Ecto neural progenitor cell (in vitro differentiated cells): Measurements from ENCODE around the gene KDELR1.

Experiments used
- DNase-seq: peaks from one replicate; pipeline ENCODE4 v3.0.0-alpha.2; 2018; ENCODE audit warnings: low spot score

The KDELR1 gene

GRCh38 chr19:48371367-48371766 is 20.0 kb downstream of the KDELR1 start:
- no peak for DNase-seq

- no peak for DNase-seq
Observed at GRCh38 chr19:48370955-48371354, 20.4 kb downstream of the KDELR1 start.

GRCh38 chr19:48368936-48369335 is 22.4 kb downstream of the KDELR1 start:
- no peak for DNase-seq

GRCh38 chr19:48367855-48368254 is 23.5 kb downstream of the KDELR1 start:
- no peak for DNase-seq

DNA sequence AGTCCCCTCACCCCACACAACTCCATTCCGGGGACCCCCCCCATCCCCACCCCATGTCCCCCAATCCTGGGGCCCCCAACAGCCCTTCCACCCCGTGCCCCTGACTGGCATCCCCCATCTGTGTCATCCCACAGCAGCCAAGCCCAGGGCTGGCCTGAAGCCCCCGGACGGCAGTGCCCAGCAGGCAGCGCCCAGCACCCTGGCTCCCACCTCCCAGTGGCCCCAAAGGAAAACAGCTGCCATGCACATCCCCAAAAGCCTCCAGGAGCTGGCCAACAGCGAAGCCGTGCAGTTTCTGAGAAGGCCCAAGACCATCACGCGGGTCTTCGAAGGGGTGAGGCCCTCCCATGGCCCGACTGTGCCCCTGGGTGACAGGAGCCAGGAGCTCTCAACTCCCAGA is 25.7 kb downstream of the KDELR1 start:
- DNase-seq = no peak

- DNase-seq = no peak
Observed at GRCh38 chr19:48364598-48365348, 26.6 kb downstream of the KDELR1 start.

DNA sequence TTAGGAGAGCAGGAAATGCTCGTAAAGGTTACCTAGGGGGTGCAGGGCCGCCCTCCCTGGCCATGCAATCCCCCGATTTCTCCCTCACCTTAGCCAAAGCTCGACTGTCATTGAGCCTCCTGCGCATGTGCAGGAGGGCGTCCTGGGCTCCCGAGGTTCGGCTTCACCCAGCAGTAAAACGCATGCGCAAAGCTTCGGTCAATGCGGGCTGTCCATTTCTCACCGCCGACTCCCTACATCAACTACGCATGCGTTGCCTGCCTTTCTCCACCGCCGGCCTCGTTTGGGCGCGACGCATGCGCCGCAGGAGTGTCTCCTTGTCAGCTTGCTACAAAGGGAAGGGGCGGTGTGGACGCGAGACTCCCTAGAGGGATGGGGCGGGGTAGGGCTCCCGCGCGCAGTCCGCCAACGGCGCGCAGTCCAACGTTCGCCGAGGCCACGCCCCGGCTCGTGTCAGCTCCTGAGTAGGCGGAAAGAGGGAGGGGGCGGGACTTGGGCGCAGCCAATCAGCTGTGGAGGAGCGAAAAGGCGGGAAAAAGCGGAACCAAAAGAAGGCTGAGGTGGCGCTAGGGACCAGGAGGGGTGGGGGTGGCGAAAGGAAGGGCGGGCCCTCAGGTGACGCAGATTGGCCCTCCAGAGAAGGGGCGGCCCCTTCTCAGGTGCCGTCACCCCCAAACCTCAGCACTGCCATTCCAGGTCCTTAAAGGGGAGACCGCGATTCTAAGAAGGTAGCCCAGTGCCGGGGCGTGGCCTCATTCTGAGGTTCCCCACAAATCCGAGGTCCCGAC is 27.3 kb downstream of the KDELR1 start, which contains the start of the genes SYNGR4 and TMEM143:
SYNGR4 (plus strand) TSS at position 558 of the 788 bp plus-strand sequence. CDS start 1,476 bp downstream, outside the sequence.
TMEM143 (minus strand) TSS at position 131 of the 788 bp plus-strand sequence; CDS start at position 111, 20 bp downstream.
- peak; percentile 99 for DNase-seq

GRCh38 chr19:48363500-48363809 is 27.9 kb downstream of the KDELR1 start:
- no peak for DNase-seq

- peak; percentile 96 for DNase-seq
Observed at GRCh38 chr19:48362716-48363499, 28.4 kb downstream of the KDELR1 start.

- DNase-seq = no peak
Observed at GRCh38 chr19:48361912-48362311, 29.4 kb downstream of the KDELR1 start.

DNA sequence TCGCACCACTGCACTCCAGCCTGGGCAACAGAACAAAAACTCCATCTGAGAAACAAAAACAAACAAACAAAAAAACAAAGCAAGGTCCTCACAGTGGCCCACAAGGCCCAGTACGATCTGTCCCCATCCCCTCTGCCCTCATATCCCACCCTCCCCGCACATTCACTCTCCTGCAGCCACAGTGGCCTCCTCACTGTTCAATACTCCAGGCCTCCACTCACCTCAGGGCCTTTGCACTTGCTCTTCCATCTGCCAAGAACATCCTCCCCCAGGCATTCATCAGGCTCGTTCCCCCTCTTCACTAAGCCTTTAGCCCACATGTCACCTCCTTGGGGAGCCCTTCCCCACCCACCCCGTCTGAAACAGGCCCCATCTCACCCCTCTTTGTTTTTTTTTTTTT is 32.2 kb downstream of the KDELR1 start:
- no peak for DNase-seq

GRCh38 chr19:48355365-48355954 is 35.9 kb downstream of the KDELR1 start:
- DNase-seq = no peak

GRCh38 chr19:48354332-48354992 is 36.9 kb downstream of the KDELR1 start:
- no peak for DNase-seq

- DNase-seq = no peak
Observed at GRCh38 chr19:48353677-48354076, 37.7 kb downstream of the KDELR1 start.

- DNase-seq = peak; percentile 88
Observed at GRCh38 chr19:48351341-48351752, 40.0 kb downstream of the KDELR1 start.

DNA sequence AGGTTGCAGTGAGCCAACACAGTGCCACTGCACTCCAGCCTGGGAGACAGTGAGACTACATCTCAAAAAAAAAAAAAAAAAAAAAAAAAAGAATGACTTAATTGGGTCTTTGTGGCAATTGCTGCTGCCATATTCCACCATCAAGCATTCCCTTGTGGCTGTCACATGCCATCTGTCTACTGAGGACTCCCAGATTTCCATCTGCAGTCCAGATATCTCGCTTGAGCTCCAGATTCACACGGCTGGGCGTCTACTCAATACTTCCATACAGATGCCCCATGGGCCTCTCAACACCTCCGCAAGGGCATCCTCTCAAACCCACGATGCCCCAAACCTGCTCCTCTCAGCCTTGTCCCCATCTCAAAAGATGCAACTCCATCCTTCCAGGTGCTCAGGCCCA is 40.5 kb downstream of the KDELR1 start:
- no peak for DNase-seq

DNA sequence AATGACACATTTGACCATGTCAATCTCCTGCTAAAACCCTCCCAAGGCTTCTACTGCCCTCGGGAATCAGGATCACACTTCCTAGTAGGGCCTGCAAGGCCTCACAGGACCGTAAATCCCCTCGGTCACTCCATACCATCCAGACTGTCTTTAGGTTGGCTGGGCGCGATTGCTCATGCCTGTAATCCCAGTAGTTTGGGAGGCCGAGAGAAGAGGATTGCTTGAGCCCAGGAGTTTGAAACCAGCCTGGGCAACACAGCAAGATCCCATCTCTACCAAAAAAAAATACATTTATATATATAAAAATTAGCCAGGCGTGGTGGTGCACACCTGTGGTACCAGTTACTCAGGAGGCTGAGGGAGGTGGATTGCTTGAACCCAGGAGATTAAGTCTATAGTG is 42.6 kb downstream of the KDELR1 start:
- DNase-seq = no peak

DNA sequence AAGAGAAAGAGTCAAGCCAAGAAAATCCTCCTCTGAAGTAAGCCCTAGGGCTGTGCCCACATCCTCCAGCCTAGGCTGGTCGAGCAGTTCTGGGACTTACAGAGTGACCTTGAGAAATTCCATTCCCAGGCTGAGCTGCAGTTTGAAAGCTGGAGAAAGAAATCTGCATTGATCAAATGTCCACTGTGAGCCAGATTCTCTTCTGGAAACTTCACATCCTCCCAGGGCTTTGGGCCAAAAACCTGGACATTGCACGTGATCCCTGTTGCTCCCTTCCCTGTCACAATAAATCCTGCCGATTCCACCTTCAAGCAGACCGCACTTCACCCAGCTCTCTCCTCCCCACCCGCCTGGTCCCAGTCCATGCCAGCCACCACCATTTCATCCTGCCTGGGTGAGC is 43.3 kb downstream of the KDELR1 start:
- DNase-seq = no peak

DNA sequence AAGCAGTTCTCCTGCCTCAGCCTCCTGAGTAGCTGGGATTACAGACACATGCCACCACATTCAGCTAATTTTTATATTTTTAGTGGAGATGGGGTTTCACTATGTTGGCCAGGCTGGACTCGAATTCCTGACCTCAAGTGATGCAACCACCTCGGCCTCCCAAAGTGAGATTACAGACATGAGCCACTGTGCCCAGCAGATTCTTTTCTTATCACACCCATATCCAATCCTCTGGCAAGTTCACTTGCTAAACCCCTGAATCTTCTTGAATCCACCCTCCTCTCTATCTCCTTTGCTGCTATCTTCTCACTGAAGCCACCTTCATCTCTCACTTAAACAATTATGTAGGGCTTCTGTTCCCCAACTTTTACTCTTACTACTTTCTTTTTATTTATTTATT is 45.2 kb downstream of the KDELR1 start:
- DNase-seq = no peak

DNA sequence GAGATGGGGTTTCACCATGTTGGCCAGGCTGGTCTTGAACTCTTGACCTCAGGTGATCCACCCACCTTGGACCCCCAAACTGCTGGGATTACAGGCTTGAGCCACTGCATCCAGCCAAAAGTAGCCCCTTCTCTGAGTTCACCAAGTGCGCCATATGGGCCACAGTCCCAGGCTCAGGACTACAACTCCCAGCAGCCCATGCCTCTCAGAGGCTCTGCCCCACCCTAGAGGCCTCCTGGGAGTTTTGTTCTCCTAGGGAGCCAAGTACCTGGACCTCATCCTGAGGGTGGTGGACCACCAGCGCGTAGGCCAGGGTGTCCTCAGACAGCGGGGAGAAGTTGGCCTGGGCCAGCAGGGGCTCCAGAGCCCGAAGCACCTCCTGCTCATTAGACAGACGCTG is 46.5 kb downstream of the KDELR1 start:
- no peak for DNase-seq

- DNase-seq = no peak
Observed at GRCh38 chr19:48342841-48343540, 48.4 kb downstream of the KDELR1 start.
